GM12865 (cell line): ENCODE measurements around the gene ORC2.
A peak's percentile ranks its signal among the peaks of the same experiment; 100 is the strongest.
"Not testable (repeated sequence)": the region's sequence is repeated elsewhere in the genome, so short reads cannot be mapped to it uniquely, and the experiment has no call there.

Experiments used
- DNase-seq: peaks from one replicate; pipeline ENCODE4 v3.0.0; 2010; ENCODE audit warnings: low read depth
- H3K4me3 ChIP-seq: 2 replicates; pipeline ENCODE4 v1.5.1; 2011; ENCODE audit warnings: mild to moderate bottlenecking, low read depth, low read length, control low read depth
- TF ChIP-seq, protein P1 (sequence below): IDR thresholded peaks from 2 replicates; pipeline ENCODE4 v1.5.1; 2011; ENCODE audit warnings: low read length, control low read depth, low read depth, inconsistent platforms; ENCODE audit not compliant: insufficient read depth; ENCODE audit errors: missing control alignments

Gene ORC2

DNA sequence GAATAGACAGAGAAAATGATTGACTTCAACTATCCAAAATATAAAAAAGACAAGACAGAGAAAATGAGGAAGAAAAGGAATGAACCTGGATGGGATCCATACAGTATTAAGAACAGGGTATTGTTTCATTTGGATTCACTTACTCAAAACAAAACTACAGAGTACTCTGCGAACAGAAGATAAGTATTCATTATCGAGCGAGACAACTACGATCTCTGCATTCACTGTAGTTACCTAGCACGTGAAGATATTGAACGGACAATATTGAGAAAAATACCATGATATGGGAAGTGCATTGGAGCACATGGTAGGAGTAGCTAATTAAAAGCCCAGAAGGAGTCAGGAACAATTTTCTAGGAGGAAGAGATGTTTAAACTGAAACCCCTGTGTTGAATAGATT lies 1.0 kb upstream of the ORC2 start:
- TF ChIP-seq, protein P1, sequence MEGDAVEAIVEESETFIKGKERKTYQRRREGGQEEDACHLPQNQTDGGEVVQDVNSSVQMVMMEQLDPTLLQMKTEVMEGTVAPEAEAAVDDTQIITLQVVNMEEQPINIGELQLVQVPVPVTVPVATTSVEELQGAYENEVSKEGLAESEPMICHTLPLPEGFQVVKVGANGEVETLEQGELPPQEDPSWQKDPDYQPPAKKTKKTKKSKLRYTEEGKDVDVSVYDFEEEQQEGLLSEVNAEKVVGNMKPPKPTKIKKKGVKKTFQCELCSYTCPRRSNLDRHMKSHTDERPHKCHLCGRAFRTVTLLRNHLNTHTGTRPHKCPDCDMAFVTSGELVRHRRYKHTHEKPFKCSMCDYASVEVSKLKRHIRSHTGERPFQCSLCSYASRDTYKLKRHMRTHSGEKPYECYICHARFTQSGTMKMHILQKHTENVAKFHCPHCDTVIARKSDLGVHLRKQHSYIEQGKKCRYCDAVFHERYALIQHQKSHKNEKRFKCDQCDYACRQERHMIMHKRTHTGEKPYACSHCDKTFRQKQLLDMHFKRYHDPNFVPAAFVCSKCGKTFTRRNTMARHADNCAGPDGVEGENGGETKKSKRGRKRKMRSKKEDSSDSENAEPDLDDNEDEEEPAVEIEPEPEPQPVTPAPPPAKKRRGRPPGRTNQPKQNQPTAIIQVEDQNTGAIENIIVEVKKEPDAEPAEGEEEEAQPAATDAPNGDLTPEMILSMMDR: no peak
- DNase-seq: no peak
- peak overlapping the region; percentile 72 for H3K4me3 ChIP-seq

DNA sequence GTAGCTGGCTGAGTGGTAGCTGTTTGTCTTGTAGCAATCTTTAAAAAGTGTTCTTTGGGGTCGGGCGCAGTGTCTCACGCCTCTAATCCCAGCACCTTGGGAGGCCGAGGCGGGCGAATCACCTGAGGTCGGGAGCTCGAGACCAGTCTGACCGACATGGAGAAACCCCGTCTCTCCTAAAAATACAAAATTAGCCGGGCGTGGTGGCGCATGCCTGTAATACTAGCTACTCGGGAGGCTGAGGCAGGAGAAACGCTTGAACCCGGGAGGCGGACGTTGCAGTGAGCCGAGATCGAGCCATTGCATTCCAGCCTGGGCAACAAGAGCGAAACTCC lies 425 bp upstream of the ORC2 start:
- DNase-seq: not testable (repeated sequence)
- H3K4me3 ChIP-seq: peak overlapping the region; percentile 72

DNA sequence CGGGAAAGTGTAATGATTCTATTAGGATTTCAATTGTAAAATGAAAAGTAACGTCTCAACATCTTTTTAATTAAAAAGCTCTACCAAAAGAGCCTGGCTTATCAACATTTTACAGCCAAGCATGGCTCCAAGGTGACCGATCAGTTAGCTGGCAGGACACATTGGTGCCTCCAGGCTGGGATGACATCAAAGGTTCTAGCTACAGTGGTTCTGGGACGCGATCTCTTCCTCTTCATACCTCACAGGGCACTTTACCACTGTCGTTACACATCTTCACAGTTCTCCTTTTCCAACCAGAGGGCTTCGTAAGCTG lies 693 bp downstream of the ORC2 start:
- DNase-seq: no peak
- peak overlapping the region; percentile 72 for H3K4me3 ChIP-seq
- TF ChIP-seq, protein P1: no peak

DNA sequence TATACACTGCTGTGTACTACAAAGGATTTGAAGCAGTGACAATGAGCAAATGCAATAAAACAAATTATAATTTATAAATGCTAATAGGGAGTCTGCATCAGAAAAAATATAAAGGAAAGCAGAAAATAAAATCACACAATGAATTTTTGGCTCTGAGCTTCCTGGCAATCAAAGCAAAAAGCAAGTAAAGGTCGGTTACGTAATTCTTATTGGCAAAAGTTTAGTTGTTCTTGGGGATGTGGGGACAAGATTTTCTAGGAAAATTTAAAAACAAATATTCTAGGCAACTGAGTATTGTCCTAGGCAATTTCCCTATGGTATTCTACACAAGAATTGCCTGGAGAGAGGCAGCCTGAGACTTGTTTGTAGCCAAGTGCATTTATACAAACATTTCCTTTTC lies 1.8 kb downstream of the ORC2 start:
- TF ChIP-seq, protein P1: no peak
- no peak for DNase-seq
- H3K4me3 ChIP-seq: no peak overlapping the region

DNA sequence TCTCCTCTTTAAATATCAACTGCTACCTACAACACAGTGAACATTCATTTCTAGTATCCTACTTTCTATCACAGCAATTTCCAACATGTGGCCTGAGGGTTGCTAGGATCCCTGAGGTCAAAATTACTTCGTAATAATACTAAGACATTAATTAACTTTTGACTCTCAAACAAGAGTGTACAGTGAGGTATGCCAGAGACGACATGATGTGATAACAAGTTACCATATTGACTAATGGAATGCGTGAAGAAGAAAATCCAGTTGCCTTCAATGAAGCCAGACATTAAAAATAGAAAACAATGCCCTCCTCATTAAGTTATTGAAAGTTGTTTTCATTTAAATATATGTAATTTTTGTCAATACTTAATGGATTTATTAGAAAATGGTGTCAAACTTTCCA lies 13.1 kb downstream of the ORC2 start:
- TF ChIP-seq, protein P1: no peak
- DNase-seq: no peak
- H3K4me3 ChIP-seq: no peak overlapping the region

DNA sequence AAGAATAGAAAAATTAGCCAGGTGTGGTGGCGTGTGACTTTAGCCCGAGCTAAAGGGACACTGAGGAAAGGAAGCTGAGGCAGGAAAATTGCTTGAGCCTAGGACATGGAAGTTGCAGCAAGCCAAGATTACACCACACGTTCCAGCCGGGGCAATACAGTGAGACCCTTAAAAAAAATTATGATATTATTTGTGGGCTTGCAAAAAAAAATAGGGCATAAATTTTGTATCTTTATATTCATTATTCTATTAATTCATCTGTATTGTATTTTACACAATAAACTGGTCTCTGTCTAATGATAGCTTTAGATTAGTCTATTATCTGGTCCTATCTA lies 18.1 kb downstream of the ORC2 start:
- TF ChIP-seq, protein P1: no peak
- H3K4me3 ChIP-seq: no peak overlapping the region
- DNase-seq: no peak

DNA sequence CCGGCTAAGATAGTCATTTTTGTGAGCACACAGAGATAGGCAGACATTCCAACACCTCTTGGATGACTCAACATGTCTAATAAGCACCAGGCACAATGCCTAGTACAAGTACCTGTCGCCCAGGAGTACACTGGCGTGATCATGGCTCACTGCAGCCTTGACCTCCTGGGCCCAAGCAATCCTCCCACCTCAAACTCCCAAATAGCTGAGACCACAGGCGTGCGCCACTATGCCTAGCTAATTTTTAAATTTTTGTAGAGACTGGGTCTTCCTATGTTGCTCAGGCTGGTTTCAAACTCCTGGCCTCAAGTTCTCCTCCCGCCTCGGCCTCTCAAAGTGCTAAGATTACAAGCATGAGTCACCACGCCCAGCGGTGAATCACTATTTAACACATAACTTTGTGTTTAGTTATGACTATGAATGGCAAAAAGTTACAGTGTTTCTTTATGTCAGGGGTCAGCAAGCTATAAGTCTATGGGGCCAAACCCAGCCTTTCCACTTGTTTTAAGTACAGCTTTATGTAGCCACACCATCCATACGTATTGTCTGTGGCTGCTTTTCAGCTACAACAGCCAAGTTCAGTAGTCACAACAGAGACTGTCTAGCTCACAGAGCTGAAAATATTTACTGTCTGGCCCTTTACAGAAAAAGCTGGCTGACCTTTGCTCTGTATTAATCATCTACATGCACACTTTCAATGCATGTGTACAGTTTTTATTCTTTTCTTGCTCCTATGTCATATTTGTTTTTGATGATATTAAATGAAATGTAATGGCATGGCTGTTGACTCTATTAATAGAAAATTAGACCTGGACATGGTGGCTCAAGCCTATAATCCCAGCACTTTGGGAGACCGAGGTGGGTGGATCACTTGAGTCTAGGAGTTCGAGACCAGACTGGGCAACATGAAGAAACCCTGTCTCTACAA lies 18.7 kb downstream of the ORC2 start:
- peak; percentile 21 for DNase-seq
- H3K4me3 ChIP-seq: no peak overlapping the region
- TF ChIP-seq, protein P1: no peak
